GM12878 (cell line): ENCODE data around the gene EXOSC1.

Experiments
- CHD1 ChIP-seq: IDR thresholded peaks from 2 replicates; pipeline ENCODE4 v1.6.1; 2012; ENCODE audit warnings: low read depth, low read length, improper control_type of control experiment
- ESRRA ChIP-seq: IDR thresholded peaks from 2 replicates; pipeline ENCODE4 v1.6.1; 2012; ENCODE audit warnings: mild to moderate bottlenecking, low read length, improper control_type of control experiment
- HCFC1 ChIP-seq: fragments of 150-350 bp; IDR thresholded peaks from 2 replicates; pipeline ENCODE4 v1.6.1; 2014; ENCODE audit warnings: low read length
- MTA2 ChIP-seq: fragments of 450-650 bp; IDR thresholded peaks from 2 replicates; pipeline ENCODE4 v1.6.1; 2016; ENCODE audit warnings: low read depth, mild to moderate bottlenecking, moderate library complexity
- POLR2A ChIP-seq: IDR thresholded peaks from 2 replicates; pipeline ENCODE4 v1.6.1; 2011; ENCODE audit warnings: low read depth, mild to moderate bottlenecking, low read length
- SUPT20H ChIP-seq: IDR thresholded peaks from 2 replicates; pipeline ENCODE4 v1.6.1; 2011; ENCODE audit warnings: low read depth, mild to moderate bottlenecking, low read length, moderate library complexity, borderline replicate concordance; ENCODE audit not compliant: control insufficient read depth
- TF ChIP-seq, protein P1 (sequence below): fragments of 450-650 bp; IDR thresholded peaks from 2 replicates; pipeline ENCODE4 v1.6.1; 2017; ENCODE audit warnings: mild to moderate bottlenecking

DNA sequence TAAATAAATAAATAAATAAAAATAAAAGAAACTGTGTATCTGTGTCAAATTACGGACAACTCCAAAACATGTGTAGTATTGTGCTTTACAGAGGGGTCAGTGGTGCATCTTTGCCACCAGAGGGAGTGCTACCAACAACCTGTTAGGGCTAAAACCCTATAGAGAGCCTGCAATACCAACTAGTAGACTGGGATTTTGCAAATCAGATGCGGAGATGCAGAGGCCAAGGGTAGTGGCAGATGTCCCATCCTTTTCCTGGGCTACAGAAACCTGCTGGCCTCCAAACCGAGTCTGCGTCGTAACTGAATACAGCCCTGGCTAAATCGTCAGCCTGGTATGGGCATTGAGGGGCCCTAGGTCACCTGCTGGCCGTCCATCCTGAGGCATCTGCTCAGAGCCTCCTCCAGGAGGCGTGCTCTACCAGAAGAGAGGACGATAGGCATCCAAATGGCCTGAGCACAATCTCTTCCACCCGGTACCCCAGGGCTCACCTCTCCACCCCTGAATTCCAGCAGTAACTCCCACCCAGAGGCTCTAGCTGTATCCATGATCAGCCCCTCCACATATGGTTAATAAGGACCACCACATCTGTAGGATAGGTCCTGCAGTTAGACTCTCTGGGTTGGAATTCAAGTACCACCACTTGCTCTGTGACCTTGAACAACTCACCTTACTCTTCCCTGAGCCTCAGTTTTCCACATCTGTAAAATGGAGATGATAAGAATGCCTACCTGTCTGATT lies 38.4 kb downstream of the EXOSC1 start:
- TF ChIP-seq HCFC1 (no peak), ESRRA (no peak), SUPT20H (no peak), CHD1 (no peak), MTA2 (no peak), POLR2A (no peak)
- TF ChIP-seq, protein P1, sequence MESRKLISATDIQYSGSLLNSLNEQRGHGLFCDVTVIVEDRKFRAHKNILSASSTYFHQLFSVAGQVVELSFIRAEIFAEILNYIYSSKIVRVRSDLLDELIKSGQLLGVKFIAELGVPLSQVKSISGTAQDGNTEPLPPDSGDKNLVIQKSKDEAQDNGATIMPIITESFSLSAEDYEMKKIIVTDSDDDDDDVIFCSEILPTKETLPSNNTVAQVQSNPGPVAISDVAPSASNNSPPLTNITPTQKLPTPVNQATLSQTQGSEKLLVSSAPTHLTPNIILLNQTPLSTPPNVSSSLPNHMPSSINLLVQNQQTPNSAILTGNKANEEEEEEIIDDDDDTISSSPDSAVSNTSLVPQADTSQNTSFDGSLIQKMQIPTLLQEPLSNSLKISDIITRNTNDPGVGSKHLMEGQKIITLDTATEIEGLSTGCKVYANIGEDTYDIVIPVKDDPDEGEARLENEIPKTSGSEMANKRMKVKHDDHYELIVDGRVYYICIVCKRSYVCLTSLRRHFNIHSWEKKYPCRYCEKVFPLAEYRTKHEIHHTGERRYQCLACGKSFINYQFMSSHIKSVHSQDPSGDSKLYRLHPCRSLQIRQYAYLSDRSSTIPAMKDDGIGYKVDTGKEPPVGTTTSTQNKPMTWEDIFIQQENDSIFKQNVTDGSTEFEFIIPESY: no peak
